Kidney epithelial cell (primary cell): ENCODE results near the gene HEBP2. TPM values are rescaled to one million over a fixed set of nuclear protein-coding genes. Genes with fewer than 3 reads are reported as not detected.

ENCODE experiments used
- DNase-seq: peaks from one replicate; pipeline ENCODE4 v3.0.0-alpha.2; 2010; ENCODE audit warnings: low read depth
- H3K27me3 ChIP-seq: 2 replicates; pipeline ENCODE4 v1.6.0; 2011; ENCODE audit warnings: low read length; ENCODE audit not compliant: control insufficient read depth, insufficient read depth
- H3K36me3 ChIP-seq: 2 replicates; pipeline ENCODE4 v1.5.1; 2011; ENCODE audit warnings: low read length; ENCODE audit not compliant: control insufficient read depth, insufficient read depth
- H3K4me3 ChIP-seq: 2 replicates; pipeline ENCODE4 v1.5.1; 2011; ENCODE audit warnings: low read depth, mild to moderate bottlenecking, control low read depth, low read length
- CTCF ChIP-seq: IDR thresholded peaks from 2 replicates; pipeline ENCODE4 v1.5.1; 2011; ENCODE audit warnings: mild to moderate bottlenecking, moderate library complexity, low read length, control low read depth, inconsistent platforms; ENCODE audit not compliant: insufficient read depth, poor library complexity, severe bottlenecking
- total RNA-seq: library from RNA; depleted of rRNA; stranded (reverse); fragments of >200 nt; gene quantifications from 2 replicates; pipeline ENCODE4 v1.2.3, GENCODE V29; 2015

HEBP2 gene
- total RNA-seq, 1 donor from 2014 or later = 82.1 TPM

- TF ChIP-seq CTCF = no peak
These were observed 14.2 kb downstream of the HEBP2 start for GRCh38 chr6:138418118-138418742.

GRCh38 chr6:138419766-138420165 is 15.7 kb downstream of the HEBP2 start:
- DNase-seq = no peak
- Histone ChIP-seq H3K27me3 (no peaks in the 10 kb centered on the region), H3K36me3 (no peaks in the 10 kb centered on the region), H3K4me3 (no peak overlapping the region)
- TF ChIP-seq CTCF = no peak

More at GRCh38 chr6:138418118-138418742, 14.2 kb downstream of the HEBP2 start:
- Histone ChIP-seq H3K27me3 (no peaks in the 10 kb centered on the region), H3K36me3 (no peaks in the 10 kb centered on the region), H3K4me3 (no peak overlapping the region)
- DNase-seq = no peak

GRCh38 chr6:138420356-138420755 is 16.3 kb downstream of the HEBP2 start:
- H3K4me3 ChIP-seq = no peak overlapping the region
- TF ChIP-seq CTCF = no peak
- no peak for DNase-seq
- H3K27me3 ChIP-seq = no peaks in the 10 kb centered on the region
- no peaks in the 10 kb centered on the region for H3K36me3 ChIP-seq

- no peaks in the 10 kb centered on the region for H3K36me3 ChIP-seq
- no peaks in the 10 kb centered on the region for H3K27me3 ChIP-seq
- H3K4me3 ChIP-seq = no peak overlapping the region
- no peak for DNase-seq
- TF ChIP-seq CTCF = no peak
These were observed 17.1 kb downstream of the HEBP2 start for GRCh38 chr6:138421089-138421488.

GRCh38 chr6:138421608-138422007 is 17.6 kb downstream of the HEBP2 start:
- H3K27me3 ChIP-seq = no peaks in the 10 kb centered on the region
- no peaks in the 10 kb centered on the region for H3K36me3 ChIP-seq
- no peak overlapping the region for H3K4me3 ChIP-seq
- no peak for TF ChIP-seq CTCF
- no peak for DNase-seq

GRCh38 chr6:138422861-138423260 is 18.8 kb downstream of the HEBP2 start:
- Histone ChIP-seq H3K36me3 (no peaks in the 10 kb centered on the region), H3K27me3 (no peaks in the 10 kb centered on the region), H3K4me3 (no peak overlapping the region)
- no peak for DNase-seq
- no peak for TF ChIP-seq CTCF
